GM21528 (cell line): ENCODE results near the gene PHOSPHO1.
A peak's percentile ranks its signal among the peaks of the same experiment; 100 is the strongest.
"Not testable (repeated sequence)": the region's sequence is repeated elsewhere in the genome, so short reads cannot be mapped to it uniquely, and the experiment has no call there.

ENCODE experiments used
- ATAC-seq: cut with Tn5 transposase; IDR thresholded peaks from one replicate; pipeline ENCODE4 v1.9.1; 2021; ENCODE audit warnings: mild to moderate bottlenecking, moderate library complexity; ENCODE audit not compliant: unreplicated experiment, low FRiP score

The PHOSPHO1 gene

GRCh38 chr17:49195751-49196150, 34.8 kb downstream of the PHOSPHO1 start:
- no peak for ATAC-seq

- no peak for ATAC-seq
Measured at GRCh38 chr17:49194297-49194607, 36.3 kb downstream of the PHOSPHO1 start.

GRCh38 chr17:49193513-49194296, 36.9 kb downstream of the PHOSPHO1 start:
- no peak for ATAC-seq

GRCh38 chr17:49191917-49192741, 38.5 kb downstream of the PHOSPHO1 start:
- peak; percentile 51 for ATAC-seq

- ATAC-seq, result no peak
Measured at GRCh38 chr17:49191409-49191916, 39.1 kb downstream of the PHOSPHO1 start.

GRCh38 chr17:49190932-49191331, 39.7 kb downstream of the PHOSPHO1 start:
- ATAC-seq, result no peak

GRCh38 chr17:49187301-49187700, 43.3 kb downstream of the PHOSPHO1 start:
- ATAC-seq, result no peak

GRCh38 chr17:49185381-49185780, 45.2 kb downstream of the PHOSPHO1 start:
- ATAC-seq, result not testable (repeated sequence)

- ATAC-seq, result not testable (repeated sequence)
Measured at GRCh38 chr17:49184522-49184921, 46.1 kb downstream of the PHOSPHO1 start.

GRCh38 chr17:49183801-49184200, 46.8 kb downstream of the PHOSPHO1 start:
- ATAC-seq, result no peak

GRCh38 chr17:49183341-49183740, 47.2 kb downstream of the PHOSPHO1 start:
- no peak for ATAC-seq

- no peak for ATAC-seq
Measured at GRCh38 chr17:49180998-49181635, 49.5 kb downstream of the PHOSPHO1 start.

GRCh38 chr17:49180303-49180702, 50.3 kb downstream of the PHOSPHO1 start:
- ATAC-seq, result no peak

- not testable (repeated sequence) for ATAC-seq
Measured at GRCh38 chr17:49175978-49176377, 54.6 kb downstream of the PHOSPHO1 start.
